ENCODE measurements around the gene DCN.

The DCN gene

DNA sequence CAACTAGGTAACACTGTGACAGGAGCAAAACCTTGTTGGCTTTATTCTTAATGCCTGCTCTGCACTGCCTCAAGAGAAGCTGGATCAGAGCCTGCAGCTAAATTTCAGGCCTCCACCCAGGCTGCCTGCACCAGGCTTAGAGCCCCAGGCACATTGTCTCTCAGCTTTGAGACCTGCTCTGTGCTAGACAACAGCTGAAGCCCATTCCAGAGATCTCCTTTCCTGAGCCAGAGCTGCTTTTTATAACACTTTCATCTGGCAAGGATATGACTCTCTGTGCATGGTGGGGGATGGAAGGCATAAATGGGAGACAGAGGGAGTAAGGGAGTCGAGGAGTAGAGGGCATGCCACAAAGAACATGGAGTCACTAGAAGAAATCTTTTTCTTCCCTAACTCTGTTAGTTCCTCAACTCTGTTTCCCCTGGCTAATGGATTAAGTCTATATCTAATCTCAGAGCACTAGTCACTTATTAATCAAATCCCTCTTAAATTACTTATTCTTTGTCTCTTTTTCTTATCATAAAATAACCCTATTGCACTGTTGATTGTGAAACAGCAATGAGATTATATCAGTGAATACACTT, 44.2 kb downstream of the DCN start:
- no peak for DNase-seq (ENCODE audit: low spot score)

DNA sequence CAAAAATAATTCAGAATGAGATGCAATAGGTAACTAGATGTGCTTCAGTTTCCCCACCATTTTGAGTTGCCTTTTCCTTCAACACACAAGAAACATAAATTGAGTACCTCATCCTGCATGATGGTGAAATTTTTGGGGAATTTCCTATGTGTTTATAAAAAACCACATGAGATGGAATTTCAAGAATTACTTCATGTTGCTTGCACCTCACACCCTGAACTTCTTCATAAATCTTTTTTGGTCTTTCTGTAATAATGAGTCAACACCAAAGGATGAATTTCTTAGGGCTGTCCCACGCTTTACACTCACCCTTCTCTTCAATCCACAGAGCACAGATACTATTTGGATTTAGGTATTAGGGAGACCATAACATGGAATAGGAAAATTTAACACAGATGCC, 48.7 kb downstream of the DCN start:
- DNase-seq (ENCODE audit: low spot score), result no peak

DNA sequence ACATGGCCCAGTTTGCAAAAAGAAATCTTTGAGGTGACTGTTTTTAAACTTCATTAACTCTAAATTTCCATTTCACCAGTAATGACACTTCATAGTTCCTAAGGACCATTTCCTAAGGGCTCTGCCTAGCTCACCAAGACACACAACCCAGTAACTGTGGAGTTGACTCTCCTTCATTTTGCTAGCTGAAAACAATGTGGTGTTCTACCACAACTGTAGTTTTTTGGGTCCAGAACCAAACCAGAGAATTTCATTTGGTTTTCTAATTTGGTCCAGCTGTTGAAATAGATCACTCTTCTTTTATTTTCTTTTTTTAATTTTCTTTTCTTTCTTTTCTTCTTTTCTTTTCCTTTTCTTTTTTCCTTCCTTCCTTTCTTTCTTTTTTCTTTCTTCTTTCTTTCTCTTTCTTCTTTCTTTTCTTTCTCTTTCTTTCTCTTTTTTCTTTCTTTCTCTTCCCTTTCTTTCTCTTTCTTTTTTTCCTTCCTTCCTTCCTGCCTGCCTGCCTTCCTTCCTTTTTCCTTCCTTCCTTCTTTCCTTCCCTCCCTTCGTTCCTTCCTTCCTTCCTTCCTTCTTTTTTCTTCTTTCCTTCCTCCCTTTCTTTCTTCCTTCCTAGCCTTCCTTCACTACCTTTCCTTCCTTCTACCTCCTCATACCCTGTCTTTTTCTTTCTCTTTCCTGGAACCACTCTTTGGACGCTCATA, 52.8 kb downstream of the DCN start:
- no peak for DNase-seq (ENCODE audit: low spot score)

DNA sequence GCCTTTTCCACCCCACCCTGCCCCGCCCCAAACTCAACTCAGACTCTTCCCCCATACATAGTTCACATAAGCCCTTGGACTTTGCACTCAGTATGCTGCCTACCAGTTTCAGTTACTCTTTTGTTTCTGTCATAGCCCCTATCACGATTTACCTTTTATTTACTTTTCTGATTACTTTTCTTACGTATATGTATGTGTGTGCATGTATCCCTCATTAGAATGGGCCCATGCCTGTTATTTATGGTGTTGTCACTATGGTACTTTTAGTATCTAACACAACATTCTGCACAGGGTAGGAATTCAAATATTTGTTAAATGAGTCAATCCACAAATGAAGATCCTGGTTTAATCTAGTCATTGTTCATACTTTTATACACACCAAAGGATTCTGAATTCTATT, 54.9 kb downstream of the DCN start:
- DNase-seq (ENCODE audit: low spot score), result peak; percentile 70

DNA sequence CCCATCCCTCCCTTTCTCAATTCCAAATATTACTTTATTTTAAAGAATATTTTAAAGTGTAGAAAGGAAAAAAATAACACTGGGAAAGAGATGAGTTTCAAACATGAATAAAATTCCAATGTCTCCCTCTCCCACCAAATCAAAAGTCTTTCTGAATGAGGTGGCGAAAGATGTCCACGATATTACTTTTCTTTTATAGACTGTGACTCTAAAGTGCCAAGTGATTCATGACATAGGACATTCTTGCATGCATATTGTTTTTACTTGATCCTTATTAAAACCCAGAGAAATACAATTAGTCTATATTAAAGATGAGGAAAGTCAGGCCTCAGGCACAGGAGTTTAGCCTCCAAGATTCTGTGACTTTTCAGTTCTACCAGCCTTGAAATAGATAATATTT, 55.3 kb downstream of the DCN start:
- DNase-seq (ENCODE audit: low spot score), result peak; percentile 4

DNA sequence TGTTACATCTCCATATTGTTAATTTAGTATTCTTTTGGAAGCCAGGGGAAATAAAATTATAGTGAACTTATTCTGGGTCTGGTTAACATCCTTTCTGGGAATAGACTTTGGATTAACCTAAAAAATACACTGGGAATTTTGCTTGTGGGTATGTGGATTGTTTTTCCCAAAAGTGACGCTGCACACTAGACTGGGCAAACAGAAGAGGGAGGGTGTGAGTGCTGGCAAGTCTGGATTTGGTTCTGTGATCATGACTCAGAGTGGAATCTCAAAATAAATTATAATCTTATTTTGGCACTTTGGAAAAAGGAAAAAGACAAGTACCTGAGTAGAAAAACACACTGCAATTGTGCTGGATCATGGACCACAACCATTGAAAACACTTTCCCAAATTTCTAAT, 56.1 kb downstream of the DCN start:
- DNase-seq (ENCODE audit: low spot score), result no peak

DNA sequence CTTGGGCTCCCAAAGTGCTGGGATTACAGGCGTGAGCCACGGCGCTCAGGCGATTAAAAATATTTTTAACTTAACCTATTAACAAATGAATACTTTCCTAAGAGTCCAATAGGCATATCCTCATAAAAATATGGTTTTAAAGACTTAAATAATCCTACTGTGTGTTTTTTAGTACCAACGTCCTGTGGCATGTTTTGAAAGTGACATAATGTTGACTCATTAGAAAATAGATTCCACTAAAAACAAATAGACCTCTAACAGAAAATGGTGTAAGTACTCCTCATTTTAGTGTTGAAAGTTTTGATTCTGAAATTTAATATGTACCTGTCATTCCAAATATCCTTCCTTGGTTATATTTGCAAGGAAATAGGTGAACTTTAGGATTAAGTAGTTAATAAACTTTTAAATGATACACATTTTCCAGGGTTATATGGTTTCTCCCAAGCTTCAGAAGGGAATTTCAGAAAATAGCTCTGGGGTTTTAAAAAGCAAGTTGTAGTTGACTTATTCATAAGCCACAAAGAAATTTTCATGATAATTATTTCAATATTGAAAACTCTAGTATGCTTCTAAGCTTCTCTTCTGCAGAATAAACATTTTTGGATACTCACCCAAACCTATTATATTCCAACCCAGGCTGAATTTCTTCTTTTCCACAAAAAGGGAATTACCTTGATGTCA, 59.2 kb downstream of the DCN start:
- no peak for DNase-seq (ENCODE audit: low spot score)

DNA sequence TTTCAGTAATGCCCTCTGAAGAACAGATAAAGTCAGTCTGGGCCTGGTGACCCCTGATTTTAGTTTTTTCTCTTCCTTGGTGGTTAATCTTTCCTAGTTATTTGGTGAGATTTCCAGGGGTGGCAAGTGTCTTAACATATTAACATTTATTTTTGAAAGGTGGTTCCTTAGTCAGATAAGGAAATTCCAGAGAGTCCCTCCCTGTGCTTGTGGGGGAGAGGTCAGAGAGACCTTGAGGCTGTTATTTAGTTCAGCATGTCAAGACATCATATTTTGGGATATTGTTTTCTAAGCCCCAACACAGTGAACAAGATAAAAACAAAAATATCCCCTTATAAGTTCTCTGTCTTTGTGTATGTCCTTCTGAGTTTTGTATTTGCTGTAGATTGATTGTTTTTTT, 61.8 kb downstream of the DCN start:
- DNase-seq (ENCODE audit: low spot score), result no peak

DNA sequence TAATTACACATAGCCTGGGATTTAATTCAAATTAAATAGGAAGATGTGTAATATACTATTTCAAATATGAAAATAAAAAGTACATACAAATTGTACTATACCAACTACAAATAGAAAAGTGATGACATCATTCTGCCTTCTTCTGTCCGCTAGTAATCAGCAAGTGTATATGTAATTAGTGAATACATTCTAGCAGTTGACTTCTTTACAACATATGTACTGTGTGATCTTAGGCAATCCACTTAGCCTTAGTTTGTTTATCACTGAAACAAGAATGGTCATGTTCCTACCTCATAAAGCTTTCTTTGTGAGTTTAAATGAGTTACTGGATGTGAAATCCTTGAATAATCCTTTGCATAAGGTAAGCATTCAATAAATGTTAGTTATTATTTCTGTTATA, 63.5 kb downstream of the DCN start:
- no peak for DNase-seq (ENCODE audit: low spot score)

DNA sequence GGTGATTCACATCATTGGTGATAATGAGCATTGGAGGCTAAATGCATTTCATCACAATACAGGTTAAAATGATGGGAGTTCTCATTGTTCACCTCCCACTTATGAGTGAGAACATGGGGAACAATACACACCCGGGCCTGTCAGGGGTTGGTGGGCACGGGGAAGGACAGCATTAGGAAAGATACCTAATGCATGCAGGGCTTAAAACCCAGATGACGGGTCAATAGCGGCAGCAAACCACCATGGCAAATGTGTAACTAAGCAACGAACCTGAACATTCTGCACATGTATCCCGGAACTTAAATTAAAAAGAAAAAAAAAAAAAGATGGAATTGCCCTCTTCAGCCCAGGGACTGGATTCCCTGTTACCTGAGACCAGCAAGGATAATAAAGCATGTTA, 69.0 kb downstream of the DCN start:
- no peak for DNase-seq (ENCODE audit: low spot score)

DNA sequence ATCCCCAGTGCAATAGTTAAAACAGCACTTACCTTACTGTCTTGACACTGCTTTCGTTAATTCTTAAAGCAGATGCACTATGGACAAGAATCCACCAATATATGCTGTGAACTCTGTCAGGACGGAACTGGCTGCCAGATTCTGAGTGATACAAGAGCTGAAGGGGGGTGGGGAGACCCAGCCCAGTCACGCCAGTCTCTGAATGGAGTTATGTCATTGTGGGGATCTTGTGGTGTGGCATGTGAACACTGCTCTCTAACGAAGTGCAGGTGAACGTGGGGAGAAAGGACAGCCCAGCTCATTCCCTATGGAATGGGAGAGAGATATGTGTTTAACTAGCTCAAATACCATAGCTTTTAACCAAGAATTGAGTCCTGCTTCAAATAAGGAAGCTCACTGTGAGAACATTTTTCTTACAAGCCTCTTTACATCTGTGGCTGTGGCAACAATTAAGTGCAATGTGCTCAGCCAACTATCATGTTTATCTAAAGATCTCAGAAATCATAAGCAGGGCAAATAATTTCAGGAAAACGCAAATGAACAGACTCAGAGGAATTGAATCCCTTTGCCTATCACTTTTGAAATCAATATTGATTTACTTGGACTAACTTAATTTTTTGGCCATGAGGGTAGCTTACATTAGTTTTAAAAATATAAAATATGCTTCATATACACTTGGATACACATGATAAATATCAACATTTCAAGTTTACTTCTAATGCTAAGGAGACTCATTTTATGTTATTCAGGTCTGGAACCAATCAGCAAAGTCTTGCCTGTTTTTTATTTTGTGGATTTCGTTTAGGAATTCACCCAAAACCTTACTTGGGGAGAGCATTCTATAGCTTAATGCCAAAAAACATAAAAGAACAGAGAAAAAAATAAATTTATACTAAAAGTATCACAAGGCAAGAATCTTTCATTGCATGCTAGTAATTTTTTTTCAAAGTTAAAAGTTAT, 71.0 kb downstream of the DCN start, which contains the start of gene LUM:
TSS of gene LUM (minus strand) at position 129 of the 960 bp plus-strand sequence. CDS start 2,515 bp downstream, outside the sequence.
- DNase-seq (ENCODE audit: low spot score), result peak; percentile 70

DNA sequence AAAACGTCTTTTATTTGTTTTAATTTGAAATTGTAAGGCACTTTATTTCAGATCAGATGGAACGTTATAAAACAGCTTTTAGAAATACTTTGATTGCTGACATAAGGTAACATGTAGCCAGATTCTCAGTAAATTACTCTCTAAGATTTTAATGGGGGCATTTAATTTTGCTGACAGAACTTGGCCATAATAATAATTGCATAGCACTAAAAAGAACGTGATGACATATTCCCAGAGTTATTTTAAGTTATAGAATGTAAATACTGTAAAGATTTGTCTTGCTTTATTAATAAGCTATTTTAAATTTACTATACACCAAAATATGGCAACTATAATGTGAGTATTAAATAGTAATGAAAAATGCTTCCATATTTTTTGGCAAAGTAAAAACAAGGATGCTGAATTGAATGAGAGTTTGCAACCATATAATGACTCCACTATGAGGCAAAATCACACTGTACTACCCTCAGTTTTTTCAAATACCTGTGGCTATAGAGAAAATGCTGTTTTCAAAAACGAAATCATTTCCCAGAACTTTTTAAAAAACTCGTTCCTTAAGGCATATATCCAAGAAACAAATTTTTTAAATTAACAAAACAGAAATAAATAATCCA, 72.2 kb downstream of the DCN start:
- no peak for DNase-seq (ENCODE audit: low spot score)

DNA sequence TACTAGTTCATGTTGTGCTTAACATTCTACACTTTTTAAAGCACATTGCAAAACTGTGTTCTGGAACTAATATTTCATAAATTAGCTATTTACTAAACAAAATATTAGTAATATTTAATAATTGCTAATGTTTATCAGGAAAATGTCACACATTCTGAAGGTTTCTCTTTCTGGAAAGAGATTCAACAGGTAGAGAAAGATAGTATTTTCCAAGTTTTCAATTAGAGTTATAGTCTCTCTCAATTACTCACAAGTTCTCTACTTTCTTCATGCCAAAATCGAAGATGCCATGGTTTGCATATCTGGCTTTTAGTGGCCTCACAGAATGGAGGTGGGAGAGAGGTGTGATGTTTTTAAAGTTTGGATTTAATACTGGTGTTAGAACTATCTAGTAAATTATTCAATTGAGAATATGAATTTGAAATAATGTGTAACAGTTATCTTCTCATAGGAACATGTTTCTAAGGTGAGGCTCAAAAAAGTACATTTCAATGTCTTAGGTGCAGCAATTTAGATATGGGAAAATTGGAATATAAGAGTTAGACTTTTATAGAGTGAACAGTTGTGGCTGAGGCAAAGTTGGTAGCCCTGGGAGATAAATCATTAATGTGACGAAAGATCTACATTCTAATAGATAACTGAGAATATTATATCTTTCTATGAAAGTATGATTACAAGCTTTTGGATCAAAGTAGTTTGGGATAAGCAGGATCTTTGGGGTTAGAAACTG, 72.9 kb downstream of the DCN start:
- no peak for DNase-seq (ENCODE audit: low spot score)

DNA sequence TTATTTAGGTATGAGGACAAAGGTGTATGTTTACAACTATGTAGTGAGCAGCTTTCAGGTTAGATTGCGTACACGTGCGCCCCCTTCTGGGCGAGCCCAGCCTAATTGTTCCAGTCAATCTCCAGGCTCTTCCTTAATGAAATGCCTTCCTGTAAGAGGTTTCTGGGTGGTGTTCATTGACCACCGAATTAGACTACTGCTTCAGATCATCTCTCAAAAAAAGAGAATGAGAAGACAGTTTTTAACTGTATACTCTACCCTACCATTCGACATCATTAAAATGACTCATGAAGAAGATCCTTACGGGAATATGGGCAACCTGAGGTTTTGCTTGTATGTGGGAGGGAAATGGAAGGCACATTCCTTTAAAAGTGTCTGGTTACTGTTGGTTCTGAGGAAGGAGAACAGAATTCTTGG, 73.5 kb downstream of the DCN start:
- peak; percentile 56 for DNase-seq (ENCODE audit: low spot score)

DNA sequence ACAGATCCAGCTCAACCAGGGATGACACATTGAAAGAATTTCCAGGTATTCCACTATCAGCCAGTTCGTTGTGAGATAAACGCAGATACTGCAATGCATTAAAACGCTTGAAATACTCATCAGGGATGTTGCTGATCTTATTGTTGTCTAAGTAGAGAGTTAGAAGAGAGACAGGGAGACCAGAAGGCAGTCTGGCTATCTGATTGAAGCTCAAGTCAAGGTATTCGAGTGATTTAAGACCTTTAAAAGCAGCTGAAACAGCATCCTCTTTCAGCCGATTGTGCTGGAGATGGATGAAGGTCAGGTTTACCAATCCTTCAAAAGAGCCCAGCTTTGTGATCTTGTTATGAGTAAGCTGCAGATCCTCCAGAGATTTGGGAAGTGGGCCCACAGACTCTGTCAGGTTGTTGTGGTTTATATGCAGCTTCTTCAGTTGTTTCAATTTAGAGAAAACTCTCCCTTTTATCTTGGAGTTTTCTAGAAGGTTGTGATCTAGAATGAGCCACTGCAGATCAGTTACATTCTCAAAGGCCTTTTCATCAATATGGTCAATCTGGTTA, 74.3 kb downstream of the DCN start:
- no peak for DNase-seq (ENCODE audit: low spot score)

DNA sequence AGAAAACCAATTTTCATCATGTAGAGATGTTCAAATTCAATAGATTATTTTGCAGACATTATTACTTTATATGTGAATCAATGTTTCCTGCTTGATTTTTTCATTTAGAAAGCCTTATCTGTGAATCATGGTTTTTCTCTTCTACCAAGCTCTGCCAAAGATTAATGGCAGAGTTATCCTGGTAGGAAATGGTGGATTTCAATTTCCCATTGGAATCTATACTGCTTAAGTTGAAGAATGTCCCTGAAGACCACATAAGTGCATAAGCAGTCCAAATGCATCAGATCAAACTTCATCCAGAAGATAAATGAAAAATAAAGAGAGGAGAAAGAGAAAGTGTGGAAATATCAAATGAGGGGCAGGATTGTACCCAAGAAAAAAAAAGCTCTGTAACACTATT, 76.3 kb downstream of the DCN start:
- no peak for DNase-seq (ENCODE audit: low spot score)

DNA sequence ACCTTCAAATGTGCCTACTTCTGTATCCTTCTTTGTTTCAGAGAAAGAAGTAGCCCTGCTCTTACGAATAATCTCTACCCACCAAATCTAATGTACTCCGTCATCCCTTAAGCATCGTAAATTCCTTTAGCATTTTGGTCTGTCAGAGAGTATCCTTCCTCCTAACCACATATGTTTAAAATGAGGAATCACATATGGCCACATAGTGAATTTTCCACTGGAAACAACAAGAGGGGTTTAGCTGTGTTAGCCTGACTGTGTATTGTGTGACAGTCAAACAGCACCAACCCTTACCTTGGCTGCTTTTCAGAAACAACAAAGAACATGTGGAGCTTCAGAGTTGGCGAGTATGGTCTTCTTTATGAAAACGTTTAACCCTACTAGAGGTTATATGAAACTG, 76.8 kb downstream of the DCN start:
- no peak for DNase-seq (ENCODE audit: low spot score)

DNA sequence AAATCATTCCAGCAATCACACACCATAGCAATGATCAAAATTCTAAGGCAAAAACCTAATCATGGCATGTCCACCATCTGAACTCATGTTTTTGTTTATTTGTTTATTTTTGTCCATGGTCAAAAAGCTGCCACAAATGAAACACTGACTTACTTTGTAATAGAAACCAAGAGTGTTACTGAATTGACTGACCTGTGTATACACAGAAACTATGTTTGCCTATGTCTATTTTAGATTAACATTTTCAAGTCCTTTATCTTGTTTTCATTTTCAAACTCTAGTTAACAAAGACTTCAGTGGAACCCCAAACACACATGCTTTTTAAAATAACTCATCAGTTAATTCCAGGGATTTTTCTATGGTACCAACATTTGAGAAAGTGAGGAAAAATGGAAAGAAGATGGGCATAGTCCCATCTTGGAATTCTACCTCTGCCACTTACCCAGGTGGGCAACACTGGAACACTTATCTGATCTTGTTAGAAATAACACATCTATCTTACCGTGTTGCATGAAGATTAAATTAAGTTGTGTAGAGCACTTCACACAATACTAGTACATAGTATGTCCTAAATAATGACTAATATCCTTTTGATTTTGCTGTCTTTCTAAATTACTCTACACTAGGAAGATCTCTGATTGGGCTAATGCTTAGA, 77.7 kb downstream of the DCN start:
- DNase-seq (ENCODE audit: low spot score), result no peak

DNA sequence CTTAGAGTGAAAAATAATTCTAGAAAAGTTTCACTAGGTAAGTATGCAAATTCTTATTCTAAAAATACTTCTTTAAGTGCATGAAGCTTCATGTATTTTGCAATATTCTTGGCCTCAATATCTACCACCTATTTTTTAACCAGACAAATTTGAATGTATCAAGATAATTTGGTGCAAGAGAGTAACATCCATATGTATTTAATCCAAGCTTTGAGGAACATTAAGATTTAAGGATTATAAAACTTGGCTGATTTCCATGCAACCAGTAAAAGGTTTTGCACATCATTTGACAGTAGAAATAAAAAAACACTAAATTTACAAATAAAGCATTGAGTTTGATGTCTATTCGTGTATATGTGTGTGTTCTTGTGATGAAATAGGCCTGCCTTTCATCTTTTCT, 79.0 kb downstream of the DCN start:
- DNase-seq (ENCODE audit: low spot score), result no peak

DNA sequence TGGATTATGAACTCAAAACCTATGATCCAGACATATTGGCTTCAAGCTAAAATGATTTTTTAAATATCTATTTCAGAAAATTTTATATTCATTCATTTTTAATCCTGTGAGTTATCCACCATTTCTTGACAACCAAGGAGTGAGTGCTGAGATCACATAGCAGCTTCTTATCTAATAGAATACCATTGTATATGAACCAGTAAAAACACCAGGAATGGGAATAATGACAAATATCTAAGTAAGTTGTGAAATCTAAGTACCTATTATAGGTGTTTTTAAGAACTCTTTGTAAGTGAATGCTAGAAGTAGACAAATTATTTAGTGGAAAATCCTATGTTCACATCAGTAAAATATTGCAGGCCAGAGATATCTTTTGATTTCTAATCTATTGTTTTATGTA, 79.5 kb downstream of the DCN start:
- no peak for DNase-seq (ENCODE audit: low spot score)

Data from SW480 (cell line).